H1 (cell line): ENCODE results near the gene OR1K1. TPM values are rescaled to one million over a fixed set of nuclear protein-coding genes. Genes with fewer than 3 reads are reported as not detected.

Source experiments
- CHD2 ChIP-seq: IDR thresholded peaks from 2 replicates; pipeline ENCODE4 v1.6.1; 2012; ENCODE audit warnings: low read length, improper control_type of control experiment
- CHD7 ChIP-seq: fragments of 300-600 bp; sonication (generic); IDR thresholded peaks from 2 replicates; pipeline ENCODE4 v1.7.1; 2012; ENCODE audit warnings: low read length, moderate library complexity, mild to moderate bottlenecking, inconsistent platforms; ENCODE audit not compliant: insufficient replicate concordance
- EP300 ChIP-seq, 2 experiments: IDR thresholded peaks; 1 replicate in 1 of 2; 2 replicates in 1 of 2; pipeline ENCODE4 v1.6.1; 2011 to 2012; ENCODE audit warnings: low read depth in 2 of 2, low read length in 2 of 2, mild to moderate bottlenecking in 2 of 2, borderline replicate concordance in 1 of 2, inconsistent platforms in 1 of 2, moderate library complexity in 1 of 2
- NRF1 ChIP-seq: IDR thresholded peaks from 2 replicates; pipeline ENCODE4 v1.6.1; 2011; ENCODE audit warnings: mild to moderate bottlenecking, low read depth, low read length, improper control_type of control experiment
- POLR2A ChIP-seq, 2 experiments: IDR thresholded peaks; 1 replicate in 1 of 2; 2 replicates in 1 of 2; pipeline ENCODE4 v1.6.1; 2011; ENCODE audit warnings: low read depth in 2 of 2, low read length in 2 of 2, mild to moderate bottlenecking in 2 of 2; ENCODE audit errors: control extremely low read depth in 1 of 2
- RNF2 ChIP-seq: fragments of 200-900, 300-1000 bp; sonication (generic); IDR thresholded peaks from 2 replicates; pipeline ENCODE4 v1.7.1; 2016; ENCODE audit warnings: borderline replicate concordance, low read depth, mild to moderate bottlenecking, antibody characterized with exemption, low read length; ENCODE audit not compliant: poor library complexity, severe bottlenecking; ENCODE audit errors: missing control alignments
- SP1 ChIP-seq: IDR thresholded peaks from 2 replicates; pipeline ENCODE4 v1.6.1; 2011; ENCODE audit warnings: low read depth, low read length
- SUZ12 ChIP-seq: fragments of 200-600 bp; sonication (generic); IDR thresholded peaks from 2 replicates; pipeline ENCODE4 v1.6.1; 2012; ENCODE audit warnings: mild to moderate bottlenecking, inconsistent platforms, low read length, moderate library complexity, mixed read lengths
- TEAD4 ChIP-seq: IDR thresholded peaks from 2 replicates; pipeline ENCODE4 v1.6.1; 2012; ENCODE audit warnings: low read depth, low read length, inconsistent platforms, mixed read lengths
- YY1 ChIP-seq: IDR thresholded peaks from 2 replicates; pipeline ENCODE4 v1.6.1; 2011; ENCODE audit warnings: low read depth, mild to moderate bottlenecking, low read length
- polyA plus RNA-seq, 7 experiments: library from polyadenylated mRNA; depleted of rRNA in 3 of 7; stranded (reverse) in 5 of 7; unstranded in 2 of 7; fragments of >200 nt in 5 of 7; fragments of 200-250 nt in 2 of 7; gene quantifications; 1 replicate in 5 of 7; 2 replicates in 1 of 7; 4 replicates in 1 of 7; pipeline versions ENCODE4 v1.2.1 to v1.2.3, GENCODE V29; 2011 to 2013; ENCODE audit warnings: missing spikeins in 2 of 7, mixed read lengths in 2 of 7
- total RNA-seq: library from RNA; stranded (reverse); fragmentation: NEBNext Ultra II Directional; extraction: Animal tissue kit (Norgen Biotek cat#: 25700); gene quantifications from 2 replicates; pipeline ENCODE4 v1.2.1, GENCODE V29; 2021

OR1K1 gene
- total and polyA plus RNA-seq, 2 of the 8 experiments (the other 6 are each of a cell fraction or from before 2014, with no cell fraction given) = not detected

GRCh38 chr9:122786338-122786737 is 13.6 kb upstream of the OR1K1 start (continued):
- no peak for TF ChIP-seq CHD7
- TF ChIP-seq SP1 = no peak
- TF ChIP-seq NRF1 = no peak
- TF ChIP-seq RNF2 = no peak
- no peak for TF ChIP-seq POLR2A (IDR thresholded peaks at IDR 0.05; ENCODE audit: control extremely low read depth in 1 of 2, low read depth in 2 of 2, low read length in 2 of 2)
- no peak for TF ChIP-seq CHD2
- no peak for TF ChIP-seq YY1
- TF ChIP-seq SUZ12 = no peak
- TF ChIP-seq EP300 (IDR thresholded peaks at IDR 0.05; ENCODE audit: borderline replicate concordance in 1 of 2, low read depth in 2 of 2, low read length in 2 of 2) = no peak
- no peak for TF ChIP-seq TEAD4
- TF ChIP-seq, all 59 proteins: peak for 0
